ENCODE results near the gene CDK2AP2. TPM values are rescaled to one million over a fixed set of nuclear protein-coding genes. Genes with fewer than 3 reads are reported as not detected.

CDK2AP2 gene
- total and polyA plus RNA-seq, 9 of the 15 experiments (the other 6 are each of a cell fraction or from before 2014, with no cell fraction given), result 4.4 to 47.4 (median 21.7) TPM

DNA sequence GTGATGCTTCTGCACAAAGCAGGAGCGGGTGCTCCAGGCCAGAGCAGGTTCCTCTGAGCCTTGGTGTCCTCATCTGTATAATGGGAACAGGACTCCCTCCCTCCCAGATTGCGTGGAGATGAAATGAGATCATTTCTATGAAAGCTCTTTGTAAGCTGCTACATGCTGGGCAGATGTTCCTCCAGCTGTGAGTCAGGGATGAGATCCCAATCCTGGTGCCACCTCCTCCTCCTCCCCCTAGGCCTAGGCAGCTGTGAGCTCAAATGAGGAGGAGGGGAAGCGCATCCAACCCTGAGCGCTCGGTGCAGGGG is 22.3 kb upstream of the CDK2AP2 start:
- Histone ChIP-seq H3K4me2 (ENCODE audit: insufficient read depth, low read length) (no peak overlapping the region; the same call in 1 of the 2 replicates), H3K4me3 (no peak overlapping the region), H3K4me1 (replicated peaks in 1 of 2; ENCODE audit: control insufficient read depth in 2 of 2, insufficient read depth in 2 of 2, low read length in 2 of 2) (peaks cover 6 to 14% of the 10 kb centered on the region in 2 experiments; a peak in 4 of 5 replicates), H3K79me2 (ENCODE audit: control insufficient read depth, insufficient read depth, low read length) (no peaks in the 10 kb centered on the region), H3K9me1 (ENCODE audit: control insufficient read depth, insufficient read depth, low read length) (no peaks in the 10 kb centered on the region), H3K9ac (ENCODE audit: insufficient read depth in 1 of 2, low read depth in 2 of 2, low read length in 2 of 2) (0 out of 4 replicates have a peak overlapping the region, but pooled peaks of 1 of the 2 experiments have one; percentile 54), H3K27ac (ENCODE audit: extremely low read depth, low read depth, low read length) (no peak overlapping the region), H4K20me1 (replicated peaks; ENCODE audit: control insufficient read depth, insufficient read depth, low read length) (no peaks in the 10 kb centered on the region), H3K36me3 (ENCODE audit: control insufficient read depth, insufficient read depth, low read length) (no peaks in the 10 kb centered on the region), H3K9me3 (replicated peaks; ENCODE audit: control insufficient read depth, insufficient read depth, low read depth, low read length) (no peaks in the 10 kb centered on the region), H3K27me3 (ENCODE audit: control insufficient read depth in 2 of 2, insufficient read depth in 2 of 2, low read length in 2 of 2) (no peaks in the 10 kb centered on the region), H2AFZ (ENCODE audit: low read depth, low read length) (no peak overlapping the region)
- WGBS (ENCODE audit: insufficient coverage, low coverage, missing lambda C conversion rate), result 50% methylated on average over 2 of the region's 5 CpGs
- no TSS peak for BruUV-seq (replicated peaks)
- intact Hi-C loops (cut with micrococcal nuclease) (no loop called here), in situ Hi-C loops (cut with MboI) (loop anchor here (25.0 kb wide), 1 partner anchor 1157 kb away; the partner anchor contains the start of gene GAL)
- POLR2A ChIA-PET, result interaction anchor here (1.0 to 1.1 kb wide), 2 partner anchors 10 to 11 kb away, joined by 3 to 7 read pairs; no protein-coding TSS in a partner anchor
- ATAC-seq, result no peak
- CTCF ChIA-PET (ENCODE audit: low intra/inter-chr PET ratio), result no interaction called here
- DNase-seq (ENCODE audit: extremely low read depth in 1 of 4, low spot score in 3 of 4), result peak in 1 of 4 experiments; percentile 6
- no peak for FAIRE-seq
- TF ChIP-seq ZC3H11A (IDR thresholded peaks at IDR 0.05; ENCODE audit: low read depth, low read length) (no peak), MTA2 (IDR thresholded peaks at IDR 0.05; ENCODE audit: low read depth) (no peak), CBX3 (IDR thresholded peaks at IDR 0.05; ENCODE audit: borderline replicate concordance in 1 of 2, low read length in 2 of 2) (no peak), GATAD2B (IDR thresholded peaks at IDR 0.05; ENCODE audit: borderline replicate concordance) (no peak), ZNF75A (CRISPR knock-in tag; IDR thresholded peaks at IDR 0.05) (no peak), TAF1 (IDR thresholded peaks at IDR 0.05; ENCODE audit: control insufficient read depth, extremely low read depth, insufficient read depth, low read length, severe bottlenecking) (no peak), POLR2B (IDR thresholded peaks at IDR 0.05; ENCODE audit: low read depth, partially characterized antibody) (no peak), POLR2A (conservative IDR thresholded peaks at IDR 0.05) (no peak), E2F3 (CRISPR knock-in tag; IDR thresholded peaks at IDR 0.05) (no peak), RBM25 (IDR thresholded peaks at IDR 0.05; ENCODE audit: low read depth, low read length, severe bottlenecking) (peak; percentile 73), ZNF12 (CRISPR knock-in tag; IDR thresholded peaks at IDR 0.05) (no peak), MAZ (CRISPR knock-in tag; conservative IDR thresholded peaks at IDR 0.05 in 1 of 2, IDR thresholded peaks at IDR 0.05 in 1 of 2) (no peak), ZNF124 (CRISPR knock-in tag; IDR thresholded peaks at IDR 0.05) (no peak), SP2 (IDR thresholded peaks at IDR 0.05; ENCODE audit: extremely low read depth, low read depth, low read length, poor library complexity, severe bottlenecking) (no peak)
- TF ChIP-seq, protein P1, sequence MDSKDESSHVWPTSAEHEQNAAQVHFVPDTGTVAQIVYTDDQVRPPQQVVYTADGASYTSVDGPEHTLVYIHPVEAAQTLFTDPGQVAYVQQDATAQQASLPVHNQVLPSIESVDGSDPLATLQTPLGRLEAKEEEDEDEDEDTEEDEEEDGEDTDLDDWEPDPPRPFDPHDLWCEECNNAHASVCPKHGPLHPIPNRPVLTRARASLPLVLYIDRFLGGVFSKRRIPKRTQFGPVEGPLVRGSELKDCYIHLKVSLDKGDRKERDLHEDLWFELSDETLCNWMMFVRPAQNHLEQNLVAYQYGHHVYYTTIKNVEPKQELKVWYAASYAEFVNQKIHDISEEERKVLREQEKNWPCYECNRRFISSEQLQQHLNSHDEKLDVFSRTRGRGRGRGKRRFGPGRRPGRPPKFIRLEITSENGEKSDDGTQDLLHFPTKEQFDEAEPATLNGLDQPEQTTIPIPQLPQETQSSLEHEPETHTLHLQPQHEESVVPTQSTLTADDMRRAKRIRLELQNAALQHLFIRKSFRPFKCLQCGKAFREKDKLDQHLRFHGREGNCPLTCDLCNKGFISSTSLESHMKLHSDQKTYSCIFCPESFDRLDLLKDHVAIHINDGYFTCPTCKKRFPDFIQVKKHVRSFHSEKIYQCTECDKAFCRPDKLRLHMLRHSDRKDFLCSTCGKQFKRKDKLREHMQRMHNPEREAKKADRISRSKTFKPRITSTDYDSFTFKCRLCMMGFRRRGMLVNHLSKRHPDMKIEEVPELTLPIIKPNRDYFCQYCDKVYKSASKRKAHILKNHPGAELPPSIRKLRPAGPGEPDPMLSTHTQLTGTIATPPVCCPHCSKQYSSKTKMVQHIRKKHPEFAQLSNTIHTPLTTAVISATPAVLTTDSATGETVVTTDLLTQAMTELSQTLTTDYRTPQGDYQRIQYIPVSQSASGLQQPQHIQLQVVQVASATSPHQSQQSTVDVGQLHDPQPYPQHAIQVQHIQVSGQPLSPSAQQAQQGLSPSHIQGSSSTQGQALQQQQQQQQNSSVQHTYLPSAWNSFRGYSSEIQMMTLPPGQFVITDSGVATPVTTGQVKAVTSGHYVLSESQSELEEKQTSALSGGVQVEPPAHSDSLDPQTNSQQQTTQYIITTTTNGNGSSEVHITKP (IDR thresholded peaks at IDR 0.05; ENCODE audit: partially characterized antibody), result no peak
- TF ChIP-seq, protein P2, sequence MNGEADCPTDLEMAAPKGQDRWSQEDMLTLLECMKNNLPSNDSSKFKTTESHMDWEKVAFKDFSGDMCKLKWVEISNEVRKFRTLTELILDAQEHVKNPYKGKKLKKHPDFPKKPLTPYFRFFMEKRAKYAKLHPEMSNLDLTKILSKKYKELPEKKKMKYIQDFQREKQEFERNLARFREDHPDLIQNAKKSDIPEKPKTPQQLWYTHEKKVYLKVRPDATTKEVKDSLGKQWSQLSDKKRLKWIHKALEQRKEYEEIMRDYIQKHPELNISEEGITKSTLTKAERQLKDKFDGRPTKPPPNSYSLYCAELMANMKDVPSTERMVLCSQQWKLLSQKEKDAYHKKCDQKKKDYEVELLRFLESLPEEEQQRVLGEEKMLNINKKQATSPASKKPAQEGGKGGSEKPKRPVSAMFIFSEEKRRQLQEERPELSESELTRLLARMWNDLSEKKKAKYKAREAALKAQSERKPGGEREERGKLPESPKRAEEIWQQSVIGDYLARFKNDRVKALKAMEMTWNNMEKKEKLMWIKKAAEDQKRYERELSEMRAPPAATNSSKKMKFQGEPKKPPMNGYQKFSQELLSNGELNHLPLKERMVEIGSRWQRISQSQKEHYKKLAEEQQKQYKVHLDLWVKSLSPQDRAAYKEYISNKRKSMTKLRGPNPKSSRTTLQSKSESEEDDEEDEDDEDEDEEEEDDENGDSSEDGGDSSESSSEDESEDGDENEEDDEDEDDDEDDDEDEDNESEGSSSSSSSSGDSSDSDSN (IDR thresholded peaks at IDR 0.05; ENCODE audit: borderline replicate concordance in 1 of 2, low read depth in 2 of 2, low read length in 2 of 2), result no peak
